ENCODE measurements around the gene TMC2.

Gene TMC2

DNA sequence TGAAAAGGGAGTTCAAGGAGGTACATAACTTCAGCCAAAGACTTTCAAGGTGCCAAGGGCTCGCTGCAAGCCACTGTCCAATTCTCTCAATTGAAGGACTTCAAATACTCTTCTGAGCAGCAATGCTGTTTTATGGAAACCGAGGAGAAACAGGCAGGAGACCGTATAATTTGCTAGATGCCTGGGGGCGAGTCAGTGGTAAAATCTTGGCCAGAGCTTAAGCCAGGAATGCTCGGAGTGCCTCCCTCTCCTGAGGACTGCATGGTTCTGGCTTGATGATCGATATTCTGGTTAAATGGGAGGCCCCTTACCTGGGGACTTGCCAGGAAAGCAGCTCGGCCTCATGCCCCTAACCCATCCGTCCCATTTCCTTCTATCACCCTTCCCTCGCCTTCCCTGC lies 80.3 kb downstream of the TMC2 start:
- no peak overlapping the region for H3K9ac ChIP-seq (ENCODE audit: low read depth, low read length)
- H3K9me3 ChIP-seq (ENCODE audit: control insufficient read depth, insufficient read depth, low read length), result no peaks in the 10 kb centered on the region
- H3K4me1 ChIP-seq (ENCODE audit: insufficient read depth, low read length), result no peaks in the 10 kb centered on the region
- H3K36me3 ChIP-seq (ENCODE audit: insufficient read depth, low read length), result no peaks in the 10 kb centered on the region

DNA sequence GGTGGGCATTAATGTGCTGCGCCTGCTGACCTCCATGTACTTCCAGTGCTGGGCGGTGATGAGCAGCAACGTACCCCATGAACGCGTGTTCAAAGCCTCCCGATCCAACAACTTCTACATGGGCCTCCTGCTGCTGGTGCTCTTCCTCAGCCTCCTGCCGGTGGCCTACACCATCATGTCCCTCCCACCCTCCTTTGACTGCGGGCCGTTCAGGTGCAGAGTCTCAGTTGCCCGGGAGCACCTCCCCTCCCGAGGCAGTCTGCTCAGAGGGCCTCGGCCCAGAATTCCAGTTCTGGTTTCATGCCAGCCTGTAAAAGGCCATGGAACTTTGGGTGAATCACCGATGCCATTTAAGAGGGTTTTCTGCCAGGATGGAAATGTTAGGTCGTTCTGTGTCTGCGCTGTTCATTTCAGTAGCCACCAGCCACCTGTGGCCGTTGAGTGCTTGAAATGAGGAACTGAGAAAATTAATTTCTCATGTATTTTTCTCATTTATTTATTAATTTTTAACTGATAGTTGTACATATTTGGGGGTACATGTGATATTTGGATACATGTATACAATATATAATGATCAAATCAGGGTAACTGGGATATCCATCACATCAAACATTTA lies 80.8 kb downstream of the TMC2 start:
- Histone ChIP-seq H3K9ac (ENCODE audit: low read depth, low read length) (no peak overlapping the region), H3K36me3 (ENCODE audit: insufficient read depth, low read length) (no peaks in the 10 kb centered on the region), H3K9me3 (ENCODE audit: control insufficient read depth, insufficient read depth, low read length) (no peaks in the 10 kb centered on the region), H3K4me1 (ENCODE audit: insufficient read depth, low read length) (no peaks in the 10 kb centered on the region)

DNA sequence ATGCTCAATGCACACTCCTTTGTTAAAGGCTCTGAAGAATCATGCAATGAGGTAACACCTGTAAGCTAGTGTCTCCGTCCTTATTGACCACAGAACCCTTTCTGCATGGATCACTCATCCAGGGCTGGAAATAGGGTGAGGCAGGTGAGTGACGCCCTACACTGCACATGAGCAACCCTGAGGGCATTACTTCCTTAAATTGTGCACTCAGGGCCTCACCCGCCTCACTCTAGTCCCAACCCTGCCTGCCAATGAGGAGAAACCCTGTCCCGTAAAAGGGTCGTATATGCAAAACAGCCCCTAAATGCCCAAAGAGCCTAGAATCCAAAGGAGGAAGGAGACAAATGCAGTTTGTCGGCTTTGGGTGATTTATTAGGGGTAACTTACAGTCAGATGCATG lies 82.4 kb downstream of the TMC2 start:
- H3K9ac ChIP-seq (ENCODE audit: low read depth, low read length), result no peak overlapping the region
- no peaks in the 10 kb centered on the region for H3K9me3 ChIP-seq (ENCODE audit: control insufficient read depth, insufficient read depth, low read length)
- no peaks in the 10 kb centered on the region for H3K4me1 ChIP-seq (ENCODE audit: insufficient read depth, low read length)
- H3K36me3 ChIP-seq (ENCODE audit: insufficient read depth, low read length), result no peaks in the 10 kb centered on the region

DNA sequence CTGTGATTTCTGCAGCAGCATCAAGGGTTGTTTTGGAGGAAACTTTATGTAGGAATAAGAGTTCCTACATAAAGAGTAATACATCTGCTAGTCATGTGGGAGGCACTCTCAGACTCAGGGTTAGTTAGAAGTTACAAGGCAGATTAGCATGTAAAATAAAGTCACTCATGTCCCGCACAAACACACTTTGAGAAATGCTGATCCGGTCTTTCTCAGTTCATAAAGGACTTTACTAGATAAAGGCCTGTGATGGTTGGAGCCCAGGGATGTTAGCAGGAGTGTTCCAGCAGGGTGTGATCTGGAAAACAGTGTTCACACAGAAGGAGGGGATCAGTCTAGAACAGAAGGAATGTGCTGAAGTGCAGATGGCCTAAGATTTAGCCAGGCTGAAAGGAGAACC lies 83.0 kb downstream of the TMC2 start:
- Histone ChIP-seq H3K4me1 (ENCODE audit: insufficient read depth, low read length) (no peaks in the 10 kb centered on the region), H3K9ac (ENCODE audit: low read depth, low read length) (no peak overlapping the region), H3K9me3 (ENCODE audit: control insufficient read depth, insufficient read depth, low read length) (no peaks in the 10 kb centered on the region), H3K36me3 (ENCODE audit: insufficient read depth, low read length) (no peaks in the 10 kb centered on the region)

DNA sequence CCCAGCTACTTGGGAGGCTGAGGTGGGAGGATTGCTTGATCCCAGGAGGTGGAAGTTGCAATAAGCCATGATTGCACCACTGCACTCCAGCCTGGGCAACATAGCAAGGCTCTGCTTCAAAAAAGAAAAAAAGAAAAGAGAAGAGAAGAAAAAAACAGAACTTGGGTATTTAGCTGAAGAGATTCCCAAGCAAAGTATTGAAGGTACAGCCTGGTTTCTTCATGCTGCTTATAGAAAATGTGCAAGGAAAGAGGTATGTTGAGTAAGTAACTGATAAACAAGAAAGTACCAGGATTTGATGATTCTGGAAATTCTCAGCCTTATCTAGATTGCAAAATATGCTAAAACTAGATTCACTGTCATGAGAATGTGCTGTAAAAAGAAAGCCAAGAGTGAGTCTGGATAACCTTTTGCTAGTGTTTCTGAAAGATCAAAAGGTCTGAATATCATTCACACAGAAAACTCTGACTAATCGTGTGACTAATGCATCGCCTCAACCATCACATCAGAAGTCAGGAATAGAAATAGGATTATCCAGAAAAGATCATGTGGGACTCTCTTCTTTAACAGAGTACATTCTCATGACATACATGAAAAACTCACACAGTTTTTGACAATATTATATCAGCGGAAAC lies 83.7 kb downstream of the TMC2 start:
- H3K9me3 ChIP-seq (ENCODE audit: control insufficient read depth, insufficient read depth, low read length), result no peaks in the 10 kb centered on the region
- H3K9ac ChIP-seq (ENCODE audit: low read depth, low read length), result no peak overlapping the region
- no peaks in the 10 kb centered on the region for H3K36me3 ChIP-seq (ENCODE audit: insufficient read depth, low read length)
- H3K4me1 ChIP-seq (ENCODE audit: insufficient read depth, low read length), result no peaks in the 10 kb centered on the region

DNA sequence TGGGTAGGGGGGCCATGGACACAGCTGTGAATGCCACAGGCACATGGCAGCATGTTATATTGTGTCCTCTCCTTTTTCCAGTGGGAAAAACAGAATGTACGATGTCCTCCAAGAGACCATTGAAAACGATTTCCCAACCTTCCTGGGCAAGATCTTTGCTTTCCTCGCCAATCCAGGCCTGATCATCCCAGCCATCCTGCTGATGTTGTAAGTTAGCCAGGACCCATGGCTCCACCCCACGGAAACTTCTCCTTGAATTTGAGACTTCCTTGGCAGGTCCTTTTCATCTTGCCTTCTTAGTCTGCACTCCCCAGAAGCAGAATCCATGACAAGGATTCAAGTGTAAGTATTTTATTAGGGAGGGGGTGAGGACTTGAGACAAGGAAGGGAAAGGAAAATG lies 87.8 kb downstream of the TMC2 start:
- Histone ChIP-seq H3K9me3 (ENCODE audit: control insufficient read depth, insufficient read depth, low read length) (no peaks in the 10 kb centered on the region), H3K4me1 (ENCODE audit: insufficient read depth, low read length) (no peaks in the 10 kb centered on the region), H3K9ac (ENCODE audit: low read depth, low read length) (no peak overlapping the region), H3K36me3 (ENCODE audit: insufficient read depth, low read length) (no peaks in the 10 kb centered on the region)

DNA sequence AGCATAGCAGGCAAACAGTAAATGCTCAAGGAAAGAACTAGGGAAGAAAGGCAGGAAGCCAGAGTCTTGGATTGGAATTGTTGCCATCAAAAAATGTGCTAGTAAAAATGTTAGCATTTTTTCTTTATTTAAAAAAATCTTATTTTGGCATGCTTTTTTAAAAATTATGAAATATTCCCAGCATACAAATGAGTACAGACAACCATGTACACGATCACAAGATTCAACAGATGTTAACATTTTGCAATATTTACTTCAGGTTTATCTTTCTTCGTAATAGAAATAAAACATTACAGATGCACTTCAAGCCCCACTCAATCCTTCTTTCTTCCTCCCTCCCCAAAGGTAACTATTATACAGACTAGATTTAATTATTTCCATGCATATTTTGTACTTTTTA lies 88.7 kb downstream of the TMC2 start:
- Histone ChIP-seq H3K9me3 (ENCODE audit: control insufficient read depth, insufficient read depth, low read length) (no peaks in the 10 kb centered on the region), H3K9ac (ENCODE audit: low read depth, low read length) (no peak overlapping the region), H3K4me1 (ENCODE audit: insufficient read depth, low read length) (no peaks in the 10 kb centered on the region), H3K36me3 (ENCODE audit: insufficient read depth, low read length) (no peaks in the 10 kb centered on the region)

DNA sequence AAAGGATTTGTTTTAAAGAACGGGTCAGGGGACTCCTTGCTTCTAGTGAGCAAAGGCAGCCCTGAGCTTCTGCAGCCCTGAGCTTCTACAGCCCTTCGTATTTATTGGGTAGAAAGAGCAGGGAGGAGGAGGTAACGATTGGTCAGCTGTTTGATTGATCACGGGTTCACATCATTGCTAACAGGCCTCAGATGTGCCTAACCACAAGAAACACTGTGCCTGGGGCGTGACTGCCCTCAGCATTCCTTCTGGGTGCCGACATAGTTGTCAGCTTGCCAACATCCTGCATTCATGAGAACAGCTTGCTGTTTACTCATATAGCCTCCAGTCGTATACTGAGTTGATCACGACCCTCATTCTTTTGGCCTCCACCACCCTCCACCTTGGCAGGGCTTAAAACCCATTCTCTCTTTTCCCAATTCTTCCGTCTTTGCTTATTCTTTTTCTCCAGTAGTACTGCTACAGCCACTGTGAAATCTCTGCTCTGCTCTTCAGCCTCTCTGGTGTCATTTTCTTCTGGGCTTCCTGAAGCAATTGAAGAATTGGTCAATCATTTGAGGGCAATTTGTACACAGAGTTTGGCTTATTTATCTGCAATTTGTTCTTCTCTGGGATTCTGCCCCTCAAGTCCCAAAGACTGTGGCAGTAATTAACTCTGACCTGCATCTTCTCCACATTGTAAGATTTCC lies 90.6 kb downstream of the TMC2 start:
- Histone ChIP-seq H3K9me3 (ENCODE audit: control insufficient read depth, insufficient read depth, low read length) (no peaks in the 10 kb centered on the region), H3K36me3 (ENCODE audit: insufficient read depth, low read length) (no peaks in the 10 kb centered on the region), H3K4me1 (ENCODE audit: insufficient read depth, low read length) (no peaks in the 10 kb centered on the region), H3K9ac (ENCODE audit: low read depth, low read length) (no peak overlapping the region)

DNA sequence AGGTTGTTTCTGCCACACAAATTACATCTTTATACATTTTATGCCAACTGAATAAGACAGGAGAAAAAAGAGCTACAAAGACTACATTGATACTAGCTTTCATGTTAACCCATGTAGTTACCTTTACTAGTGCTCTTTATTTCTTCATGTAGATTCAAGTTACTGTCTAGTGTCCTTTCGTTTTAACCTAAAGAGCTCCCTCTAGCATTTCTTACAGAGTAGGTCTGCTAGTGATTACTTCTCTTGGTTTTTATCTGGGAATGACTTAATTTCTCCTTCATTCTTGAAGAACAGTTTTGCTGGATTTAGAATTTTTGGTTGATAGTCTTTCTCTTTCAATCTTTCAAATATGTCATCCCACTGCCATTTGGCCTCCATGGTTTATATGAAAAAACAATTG lies 94.9 kb downstream of the TMC2 start:
- no peaks in the 10 kb centered on the region for H3K36me3 ChIP-seq (ENCODE audit: insufficient read depth, low read length)
- H3K9me3 ChIP-seq (ENCODE audit: control insufficient read depth, insufficient read depth, low read length), result no peaks in the 10 kb centered on the region
- H3K4me1 ChIP-seq (ENCODE audit: insufficient read depth, low read length), result no peaks in the 10 kb centered on the region
- no peak overlapping the region for H3K9ac ChIP-seq (ENCODE audit: low read depth, low read length)

DNA sequence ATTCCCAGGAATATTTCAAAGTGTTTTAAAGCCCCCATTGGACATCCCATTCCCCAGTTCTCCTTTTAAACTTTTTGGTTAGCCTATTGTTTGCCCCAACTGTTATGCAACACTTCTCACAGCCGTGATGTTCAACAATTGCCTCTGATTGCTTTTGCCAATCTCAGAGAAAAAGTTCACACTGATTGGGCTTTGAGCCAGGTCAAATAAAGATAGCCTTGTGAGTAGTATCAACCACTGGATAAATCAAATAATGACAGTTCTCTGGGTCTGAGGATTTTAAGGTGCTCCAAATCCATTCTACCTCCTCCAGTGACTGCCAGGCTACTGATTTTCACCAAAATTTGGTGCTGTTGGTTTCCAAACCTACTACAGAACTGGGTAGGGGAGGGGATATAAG lies 97.0 kb downstream of the TMC2 start:
- Histone ChIP-seq H3K9ac (ENCODE audit: low read depth, low read length) (no peak overlapping the region), H3K36me3 (ENCODE audit: insufficient read depth, low read length) (no peaks in the 10 kb centered on the region), H3K9me3 (ENCODE audit: control insufficient read depth, insufficient read depth, low read length) (no peaks in the 10 kb centered on the region), H3K4me1 (ENCODE audit: insufficient read depth, low read length) (no peaks in the 10 kb centered on the region)

DNA sequence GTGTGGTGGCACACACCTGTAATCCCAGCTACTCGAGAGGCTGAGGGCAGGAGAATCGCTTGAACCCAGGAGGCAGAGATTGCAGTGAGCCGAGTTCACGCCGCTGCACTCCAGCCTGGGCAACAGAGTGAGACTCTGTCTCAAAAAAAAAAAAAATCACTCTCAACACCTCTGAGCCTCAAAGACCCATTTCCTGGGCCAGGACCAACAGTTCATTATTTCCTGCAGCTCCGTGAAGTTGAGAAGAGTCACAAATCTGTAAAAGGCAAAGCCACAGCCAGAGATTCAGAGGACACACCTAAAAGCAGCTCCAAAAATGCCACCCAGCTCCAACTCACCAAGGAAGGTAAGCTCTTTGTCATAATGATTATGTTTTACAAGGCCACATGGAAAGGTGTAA lies 100.9 kb downstream of the TMC2 start:
- H3K4me1 ChIP-seq (ENCODE audit: insufficient read depth, low read length), result no peaks in the 10 kb centered on the region
- no peak overlapping the region for H3K9ac ChIP-seq (ENCODE audit: low read depth, low read length)
- no peaks in the 10 kb centered on the region for H3K9me3 ChIP-seq (ENCODE audit: control insufficient read depth, insufficient read depth, low read length)
- H3K36me3 ChIP-seq (ENCODE audit: insufficient read depth, low read length), result no peaks in the 10 kb centered on the region

DNA sequence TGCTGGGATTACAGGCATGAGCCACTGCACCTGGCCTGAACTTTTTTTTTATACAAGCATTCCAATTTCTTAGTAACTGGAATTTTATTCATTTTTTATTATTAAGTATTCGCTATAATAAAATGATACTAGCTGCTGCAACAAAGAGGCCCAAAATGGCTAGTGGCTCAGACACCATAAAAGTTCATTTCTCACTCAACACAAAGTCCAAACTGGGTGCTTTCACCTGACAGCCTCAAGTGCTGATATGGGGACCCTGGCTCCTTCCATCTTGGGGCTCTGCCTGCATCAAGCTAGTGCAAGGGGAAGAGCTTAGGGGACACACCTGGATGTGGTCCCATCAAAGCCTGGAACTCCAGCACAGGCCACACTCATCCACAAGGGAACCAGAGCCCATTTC lies 103.9 kb downstream of the TMC2 start:
- Histone ChIP-seq H3K9ac (ENCODE audit: low read depth, low read length) (no peak overlapping the region), H3K36me3 (ENCODE audit: insufficient read depth, low read length) (no peaks in the 10 kb centered on the region), H3K4me1 (ENCODE audit: insufficient read depth, low read length) (no peaks in the 10 kb centered on the region), H3K9me3 (ENCODE audit: control insufficient read depth, insufficient read depth, low read length) (no peaks in the 10 kb centered on the region)

DNA sequence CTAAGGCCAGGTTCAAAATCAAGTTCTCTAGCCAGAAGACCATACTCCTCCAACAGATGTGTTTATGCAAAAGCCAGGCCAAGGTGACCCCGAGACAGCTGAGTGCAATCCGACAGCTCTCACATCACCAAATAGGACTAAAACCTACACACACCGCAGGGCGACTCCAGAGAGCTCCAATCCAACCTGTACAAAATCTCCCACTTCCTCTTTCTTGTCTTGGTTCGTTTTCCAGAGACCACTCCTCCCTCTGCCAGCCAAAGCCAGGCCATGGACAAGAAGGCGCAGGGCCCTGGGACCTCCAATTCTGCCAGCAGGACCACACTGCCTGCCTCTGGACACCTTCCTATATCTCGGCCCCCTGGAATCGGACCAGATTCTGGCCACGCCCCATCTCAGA lies 104.5 kb downstream of the TMC2 start:
- Histone ChIP-seq H3K9me3 (ENCODE audit: control insufficient read depth, insufficient read depth, low read length) (no peaks in the 10 kb centered on the region), H3K9ac (ENCODE audit: low read depth, low read length) (no peak overlapping the region), H3K4me1 (ENCODE audit: insufficient read depth, low read length) (no peaks in the 10 kb centered on the region), H3K36me3 (ENCODE audit: insufficient read depth, low read length) (no peaks in the 10 kb centered on the region)

DNA sequence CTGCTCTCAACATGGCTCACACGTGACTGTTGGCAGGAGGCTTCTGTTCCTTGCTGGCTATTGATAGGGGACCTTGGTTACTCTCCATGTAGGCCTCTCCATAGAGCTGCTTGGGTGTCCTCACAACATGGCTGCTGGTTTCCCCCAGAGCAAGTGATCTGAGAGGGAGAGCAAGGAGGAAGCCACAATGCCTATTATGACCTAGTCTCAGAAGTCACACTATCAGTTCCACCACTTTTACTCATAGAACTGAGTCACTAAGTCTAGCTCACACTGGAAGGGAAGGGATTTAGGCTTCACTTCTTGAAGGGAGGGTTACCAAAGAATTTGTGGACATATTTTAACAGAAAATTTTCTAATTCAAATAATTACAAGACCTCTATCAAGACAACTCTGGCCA lies 107.3 kb downstream of the TMC2 start:
- H3K9ac ChIP-seq (ENCODE audit: low read depth, low read length), result no peak overlapping the region
- H3K4me1 ChIP-seq (ENCODE audit: insufficient read depth, low read length), result no peaks in the 10 kb centered on the region
- no peaks in the 10 kb centered on the region for H3K36me3 ChIP-seq (ENCODE audit: insufficient read depth, low read length)

More for the DNA sequence above, 107.3 kb downstream of the TMC2 start:
- no peaks in the 10 kb centered on the region for H3K9me3 ChIP-seq (ENCODE audit: control insufficient read depth, insufficient read depth, low read length)

Measured in ES-I3 (cell line).